GM23338 (cell line): ENCODE data around the gene LCE5A. TPM values are rescaled to one million over a fixed set of nuclear protein-coding genes. Genes with fewer than 3 reads are reported as not detected.

ENCODE experiments used
- ATAC-seq: fragments of 200-7000 bp; cut with Tn5 transposase; 3 replicates; pipeline ENCODE4 v1.9.1; 2020
- DNase-seq: peaks from one replicate; pipeline ENCODE4 v3.0.0-alpha.2; 2015; ENCODE audit warnings: low spot score
- H2AFZ ChIP-seq: fragments of 200-600 bp; sonication (generic); 2 replicates; pipeline ENCODE4 v1.8.0; 2016; ENCODE audit warnings: antibody characterized with exemption, mild to moderate bottlenecking, moderate library complexity
- H3F3A ChIP-seq: fragments of 200-600 bp; sonication (generic); replicated peaks from 2 replicates; pipeline ENCODE4 v1.8.0; 2017; ENCODE audit warnings: antibody characterized with exemption, mixed run types, low read depth
- H3K27ac ChIP-seq: fragments of 200-600 bp; sonication (generic); 2 replicates; pipeline ENCODE4 v1.6.1; 2016; ENCODE audit warnings: low read depth
- H3K27me3 ChIP-seq: fragments of 200-600 bp; sonication (generic); 2 replicates; pipeline ENCODE4 v1.8.0; 2016; ENCODE audit warnings: mild to moderate bottlenecking, mixed run types, moderate library complexity; ENCODE audit not compliant: insufficient read depth
- H3K36me3 ChIP-seq: fragments of 200-600 bp; sonication (generic); 2 replicates; pipeline ENCODE4 v1.8.0; 2016; ENCODE audit warnings: mild to moderate bottlenecking; ENCODE audit not compliant: insufficient read depth
- H3K4me1 ChIP-seq: fragments of 200-600 bp; sonication (generic); 2 replicates; pipeline ENCODE4 v1.8.0; 2016; ENCODE audit warnings: mild to moderate bottlenecking, moderate library complexity; ENCODE audit not compliant: insufficient read depth
- H3K4me2 ChIP-seq: fragments of 200-600 bp; sonication (generic); 2 replicates; pipeline ENCODE4 v1.7.1; 2017; ENCODE audit warnings: mixed run types
- H3K4me3 ChIP-seq: fragments of 200-600 bp; sonication (generic); 2 replicates; pipeline ENCODE4 v1.6.1; 2016; ENCODE audit warnings: mixed run types
- H3K79me2 ChIP-seq: fragments of 200-600 bp; sonication (generic); replicated peaks from 2 replicates; pipeline ENCODE4 v1.8.0; 2017; ENCODE audit warnings: mild to moderate bottlenecking; ENCODE audit not compliant: insufficient read depth
- H3K9me2 ChIP-seq: fragments of 200-600 bp; sonication (generic); 2 replicates; pipeline ENCODE4 v1.8.0; 2017; ENCODE audit not compliant: insufficient read depth
- H4K20me1 ChIP-seq: fragments of 200-600 bp; sonication (generic); replicated peaks from 2 replicates; pipeline ENCODE4 v1.8.0; 2017; ENCODE audit warnings: mild to moderate bottlenecking; ENCODE audit not compliant: insufficient read depth
- H3K27ac Mint-ChIP-seq: 2 replicates; pipeline ENCODE4 v1.8.0; 2020; ENCODE audit warnings: inconsistent platforms, mild to moderate bottlenecking, moderate library complexity, mixed read lengths
- H3K27me3 Mint-ChIP-seq: 3 replicates; pipeline ENCODE4 v1.8.0; 2022; ENCODE audit warnings: low read depth, mild to moderate bottlenecking, moderate library complexity, mixed read lengths, inconsistent platforms; ENCODE audit not compliant: insufficient read depth, poor library complexity
- H3K36me3 Mint-ChIP-seq: 3 replicates; pipeline ENCODE4 v1.8.0; 2021; ENCODE audit warnings: low read depth, mild to moderate bottlenecking, inconsistent platforms, moderate library complexity, mixed read lengths
- H3K4me1 Mint-ChIP-seq: 3 replicates; pipeline ENCODE4 v1.8.0; 2020; ENCODE audit warnings: mild to moderate bottlenecking, inconsistent platforms, mixed read lengths
- H3K4me3 Mint-ChIP-seq: 3 replicates; pipeline ENCODE4 v1.8.0; 2021; ENCODE audit warnings: moderate library complexity, mild to moderate bottlenecking, inconsistent platforms, mixed read lengths
- H3K9me3 Mint-ChIP-seq: 3 replicates; pipeline ENCODE4 v1.8.0; 2020; ENCODE audit warnings: moderate library complexity, mild to moderate bottlenecking, inconsistent platforms, mixed read lengths
- CREB1 ChIP-seq: fragments of 250-450 bp; sonication (Bioruptor Pico); IDR thresholded peaks from 2 replicates; pipeline ENCODE4 v1.5.0; 2020; ENCODE audit warnings: low read depth, mild to moderate bottlenecking, moderate library complexity
- EZH2 ChIP-seq: fragments of 200-600 bp; sonication (generic); IDR thresholded peaks from one replicate; pipeline ENCODE4 v1.8.0; 2017; ENCODE audit warnings: antibody characterized with exemption, mild to moderate bottlenecking, low read depth; ENCODE audit not compliant: unreplicated experiment
- EZH2phosphoT487 ChIP-seq: fragments of 200-600 bp; sonication (generic); IDR thresholded peaks from one replicate; pipeline ENCODE4 v1.8.1; 2018; ENCODE audit warnings: antibody characterized with exemption; ENCODE audit not compliant: unreplicated experiment
- JUNB ChIP-seq: IDR thresholded peaks from one replicate; pipeline ENCODE4 v1.6.1; 2016; ENCODE audit warnings: antibody characterized with exemption; ENCODE audit not compliant: unreplicated experiment
- NANOG ChIP-seq: IDR thresholded peaks from 2 replicates; pipeline ENCODE4 v1.6.1; 2016; ENCODE audit warnings: antibody characterized with exemption, borderline replicate concordance
- POLR2AphosphoS5 ChIP-seq: IDR thresholded peaks from 2 replicates; pipeline ENCODE4 v1.6.1; 2016; ENCODE audit warnings: antibody characterized with exemption, low read depth
- STAT1 ChIP-seq: IDR thresholded peaks from one replicate; pipeline ENCODE4 v1.6.1; 2016; ENCODE audit warnings: antibody characterized with exemption; ENCODE audit not compliant: unreplicated experiment
- ZNF114 ChIP-seq: fragments of 250-450 bp; sonication (Bioruptor Pico); IDR thresholded peaks from 2 replicates; pipeline ENCODE4 v1.5.0; 2020; ENCODE audit warnings: mild to moderate bottlenecking, moderate library complexity
- ZNF331 ChIP-seq: fragments of 250-450 bp; sonication (Bioruptor Pico); IDR thresholded peaks from 2 replicates; pipeline ENCODE4 v1.5.0; 2020; ENCODE audit warnings: low read depth, mild to moderate bottlenecking, moderate library complexity
- polyA plus RNA-seq: library from polyadenylated mRNA; unstranded; fragments of >200 nt; fragmentation: Nextera tagmentation; extraction: Ambion mirVana; gene quantifications from 2 replicates; pipeline ENCODE4 v1.2.1, GENCODE V29; 2016
- total RNA-seq: library from RNA; depleted of rRNA; stranded (reverse); fragments of >200 nt; shearing (Covaris generic); gene quantifications from 2 replicates; pipeline ENCODE4 v1.2.3, GENCODE V29; 2014
- TF ChIP-seq, protein P1 (sequence below), 2 experiments: fragments of 200-600 bp in 1 of 2; sonication (generic) in 1 of 2; conservative IDR thresholded peaks; 2 replicates each; pipeline versions ENCODE4 v1.5.1 to v1.6.1; 2016 to 2017; ENCODE audit warnings: antibody characterized with exemption in 2 of 2, low read depth in 2 of 2, mild to moderate bottlenecking in 2 of 2, moderate library complexity in 1 of 2
- TF ChIP-seq, protein P2 (sequence below): IDR thresholded peaks from one replicate; pipeline ENCODE4 v1.6.1; 2018; ENCODE audit warnings: antibody characterized with exemption; ENCODE audit not compliant: unreplicated experiment
- TF ChIP-seq, protein P3 (sequence below): fragments of 250-450 bp; sonication (Bioruptor Pico); IDR thresholded peaks from 2 replicates; pipeline ENCODE4 v1.5.0; 2020; ENCODE audit warnings: mild to moderate bottlenecking, moderate library complexity
- TF ChIP-seq, protein P4 (sequence below): IDR thresholded peaks from 2 replicates; pipeline ENCODE4 v1.6.1; 2016; ENCODE audit warnings: antibody characterized with exemption

LCE5A gene
- total and polyA plus RNA-seq, 2 experiments from 2014 or later = not detected

DNA sequence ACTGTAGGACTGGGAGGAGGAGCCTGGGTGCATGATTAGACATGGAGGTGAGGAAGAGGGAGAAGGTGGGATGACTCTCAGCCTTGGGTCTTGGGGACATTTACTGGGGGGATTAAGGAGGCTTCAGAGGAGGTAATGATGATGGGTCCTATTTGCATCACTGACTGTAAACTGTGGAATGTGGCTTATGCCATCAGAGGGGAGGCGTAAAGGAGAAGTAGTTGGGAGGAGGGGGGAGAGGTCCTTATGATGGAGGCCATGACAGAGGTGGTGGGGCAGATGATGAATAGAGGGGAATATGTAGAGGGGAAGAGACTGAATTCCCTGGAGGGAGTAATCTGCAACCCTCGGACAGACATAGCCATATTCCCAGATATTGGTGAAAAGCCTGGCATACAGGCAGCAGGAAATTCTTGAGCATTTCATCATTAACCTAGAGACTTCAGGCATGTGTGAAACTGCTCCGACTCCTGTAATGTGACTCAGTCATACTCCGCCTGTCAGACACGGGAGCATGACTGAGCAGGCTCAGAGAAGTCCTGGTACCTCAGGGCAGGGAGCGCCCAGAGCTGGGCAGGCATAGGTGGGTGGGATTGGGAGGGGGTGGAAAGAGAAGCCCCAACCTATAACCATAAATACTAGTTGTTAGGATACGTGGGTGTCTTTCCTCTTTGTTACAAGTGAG is 8.0 kb upstream of the LCE5A start:
- Mint-ChIP-seq H3K27me3 (no peaks in the 10 kb centered on the region), H3K27ac (no peak overlapping the region), H3K4me3 (no peak overlapping the region), H3K9me3 (no peaks in the 10 kb centered on the region), H3K4me1 (no peaks in the 10 kb centered on the region), H3K36me3 (no peaks in the 10 kb centered on the region)
- no peak for TF ChIP-seq ZNF331 (CRISPR knock-in tag)
- TF ChIP-seq, protein P1, sequence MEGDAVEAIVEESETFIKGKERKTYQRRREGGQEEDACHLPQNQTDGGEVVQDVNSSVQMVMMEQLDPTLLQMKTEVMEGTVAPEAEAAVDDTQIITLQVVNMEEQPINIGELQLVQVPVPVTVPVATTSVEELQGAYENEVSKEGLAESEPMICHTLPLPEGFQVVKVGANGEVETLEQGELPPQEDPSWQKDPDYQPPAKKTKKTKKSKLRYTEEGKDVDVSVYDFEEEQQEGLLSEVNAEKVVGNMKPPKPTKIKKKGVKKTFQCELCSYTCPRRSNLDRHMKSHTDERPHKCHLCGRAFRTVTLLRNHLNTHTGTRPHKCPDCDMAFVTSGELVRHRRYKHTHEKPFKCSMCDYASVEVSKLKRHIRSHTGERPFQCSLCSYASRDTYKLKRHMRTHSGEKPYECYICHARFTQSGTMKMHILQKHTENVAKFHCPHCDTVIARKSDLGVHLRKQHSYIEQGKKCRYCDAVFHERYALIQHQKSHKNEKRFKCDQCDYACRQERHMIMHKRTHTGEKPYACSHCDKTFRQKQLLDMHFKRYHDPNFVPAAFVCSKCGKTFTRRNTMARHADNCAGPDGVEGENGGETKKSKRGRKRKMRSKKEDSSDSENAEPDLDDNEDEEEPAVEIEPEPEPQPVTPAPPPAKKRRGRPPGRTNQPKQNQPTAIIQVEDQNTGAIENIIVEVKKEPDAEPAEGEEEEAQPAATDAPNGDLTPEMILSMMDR (conservative IDR thresholded peaks at IDR 0.05; ENCODE audit: low read depth in 2 of 2) = no peak
- TF ChIP-seq ZNF114 (CRISPR knock-in tag) = no peak
- TF ChIP-seq, protein P2, sequence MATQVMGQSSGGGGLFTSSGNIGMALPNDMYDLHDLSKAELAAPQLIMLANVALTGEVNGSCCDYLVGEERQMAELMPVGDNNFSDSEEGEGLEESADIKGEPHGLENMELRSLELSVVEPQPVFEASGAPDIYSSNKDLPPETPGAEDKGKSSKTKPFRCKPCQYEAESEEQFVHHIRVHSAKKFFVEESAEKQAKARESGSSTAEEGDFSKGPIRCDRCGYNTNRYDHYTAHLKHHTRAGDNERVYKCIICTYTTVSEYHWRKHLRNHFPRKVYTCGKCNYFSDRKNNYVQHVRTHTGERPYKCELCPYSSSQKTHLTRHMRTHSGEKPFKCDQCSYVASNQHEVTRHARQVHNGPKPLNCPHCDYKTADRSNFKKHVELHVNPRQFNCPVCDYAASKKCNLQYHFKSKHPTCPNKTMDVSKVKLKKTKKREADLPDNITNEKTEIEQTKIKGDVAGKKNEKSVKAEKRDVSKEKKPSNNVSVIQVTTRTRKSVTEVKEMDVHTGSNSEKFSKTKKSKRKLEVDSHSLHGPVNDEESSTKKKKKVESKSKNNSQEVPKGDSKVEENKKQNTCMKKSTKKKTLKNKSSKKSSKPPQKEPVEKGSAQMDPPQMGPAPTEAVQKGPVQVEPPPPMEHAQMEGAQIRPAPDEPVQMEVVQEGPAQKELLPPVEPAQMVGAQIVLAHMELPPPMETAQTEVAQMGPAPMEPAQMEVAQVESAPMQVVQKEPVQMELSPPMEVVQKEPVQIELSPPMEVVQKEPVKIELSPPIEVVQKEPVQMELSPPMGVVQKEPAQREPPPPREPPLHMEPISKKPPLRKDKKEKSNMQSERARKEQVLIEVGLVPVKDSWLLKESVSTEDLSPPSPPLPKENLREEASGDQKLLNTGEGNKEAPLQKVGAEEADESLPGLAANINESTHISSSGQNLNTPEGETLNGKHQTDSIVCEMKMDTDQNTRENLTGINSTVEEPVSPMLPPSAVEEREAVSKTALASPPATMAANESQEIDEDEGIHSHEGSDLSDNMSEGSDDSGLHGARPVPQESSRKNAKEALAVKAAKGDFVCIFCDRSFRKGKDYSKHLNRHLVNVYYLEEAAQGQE = no peak
- TF ChIP-seq POLR2AphosphoS5 = no peak
- no peak for TF ChIP-seq EZH2
- TF ChIP-seq, protein P3, sequence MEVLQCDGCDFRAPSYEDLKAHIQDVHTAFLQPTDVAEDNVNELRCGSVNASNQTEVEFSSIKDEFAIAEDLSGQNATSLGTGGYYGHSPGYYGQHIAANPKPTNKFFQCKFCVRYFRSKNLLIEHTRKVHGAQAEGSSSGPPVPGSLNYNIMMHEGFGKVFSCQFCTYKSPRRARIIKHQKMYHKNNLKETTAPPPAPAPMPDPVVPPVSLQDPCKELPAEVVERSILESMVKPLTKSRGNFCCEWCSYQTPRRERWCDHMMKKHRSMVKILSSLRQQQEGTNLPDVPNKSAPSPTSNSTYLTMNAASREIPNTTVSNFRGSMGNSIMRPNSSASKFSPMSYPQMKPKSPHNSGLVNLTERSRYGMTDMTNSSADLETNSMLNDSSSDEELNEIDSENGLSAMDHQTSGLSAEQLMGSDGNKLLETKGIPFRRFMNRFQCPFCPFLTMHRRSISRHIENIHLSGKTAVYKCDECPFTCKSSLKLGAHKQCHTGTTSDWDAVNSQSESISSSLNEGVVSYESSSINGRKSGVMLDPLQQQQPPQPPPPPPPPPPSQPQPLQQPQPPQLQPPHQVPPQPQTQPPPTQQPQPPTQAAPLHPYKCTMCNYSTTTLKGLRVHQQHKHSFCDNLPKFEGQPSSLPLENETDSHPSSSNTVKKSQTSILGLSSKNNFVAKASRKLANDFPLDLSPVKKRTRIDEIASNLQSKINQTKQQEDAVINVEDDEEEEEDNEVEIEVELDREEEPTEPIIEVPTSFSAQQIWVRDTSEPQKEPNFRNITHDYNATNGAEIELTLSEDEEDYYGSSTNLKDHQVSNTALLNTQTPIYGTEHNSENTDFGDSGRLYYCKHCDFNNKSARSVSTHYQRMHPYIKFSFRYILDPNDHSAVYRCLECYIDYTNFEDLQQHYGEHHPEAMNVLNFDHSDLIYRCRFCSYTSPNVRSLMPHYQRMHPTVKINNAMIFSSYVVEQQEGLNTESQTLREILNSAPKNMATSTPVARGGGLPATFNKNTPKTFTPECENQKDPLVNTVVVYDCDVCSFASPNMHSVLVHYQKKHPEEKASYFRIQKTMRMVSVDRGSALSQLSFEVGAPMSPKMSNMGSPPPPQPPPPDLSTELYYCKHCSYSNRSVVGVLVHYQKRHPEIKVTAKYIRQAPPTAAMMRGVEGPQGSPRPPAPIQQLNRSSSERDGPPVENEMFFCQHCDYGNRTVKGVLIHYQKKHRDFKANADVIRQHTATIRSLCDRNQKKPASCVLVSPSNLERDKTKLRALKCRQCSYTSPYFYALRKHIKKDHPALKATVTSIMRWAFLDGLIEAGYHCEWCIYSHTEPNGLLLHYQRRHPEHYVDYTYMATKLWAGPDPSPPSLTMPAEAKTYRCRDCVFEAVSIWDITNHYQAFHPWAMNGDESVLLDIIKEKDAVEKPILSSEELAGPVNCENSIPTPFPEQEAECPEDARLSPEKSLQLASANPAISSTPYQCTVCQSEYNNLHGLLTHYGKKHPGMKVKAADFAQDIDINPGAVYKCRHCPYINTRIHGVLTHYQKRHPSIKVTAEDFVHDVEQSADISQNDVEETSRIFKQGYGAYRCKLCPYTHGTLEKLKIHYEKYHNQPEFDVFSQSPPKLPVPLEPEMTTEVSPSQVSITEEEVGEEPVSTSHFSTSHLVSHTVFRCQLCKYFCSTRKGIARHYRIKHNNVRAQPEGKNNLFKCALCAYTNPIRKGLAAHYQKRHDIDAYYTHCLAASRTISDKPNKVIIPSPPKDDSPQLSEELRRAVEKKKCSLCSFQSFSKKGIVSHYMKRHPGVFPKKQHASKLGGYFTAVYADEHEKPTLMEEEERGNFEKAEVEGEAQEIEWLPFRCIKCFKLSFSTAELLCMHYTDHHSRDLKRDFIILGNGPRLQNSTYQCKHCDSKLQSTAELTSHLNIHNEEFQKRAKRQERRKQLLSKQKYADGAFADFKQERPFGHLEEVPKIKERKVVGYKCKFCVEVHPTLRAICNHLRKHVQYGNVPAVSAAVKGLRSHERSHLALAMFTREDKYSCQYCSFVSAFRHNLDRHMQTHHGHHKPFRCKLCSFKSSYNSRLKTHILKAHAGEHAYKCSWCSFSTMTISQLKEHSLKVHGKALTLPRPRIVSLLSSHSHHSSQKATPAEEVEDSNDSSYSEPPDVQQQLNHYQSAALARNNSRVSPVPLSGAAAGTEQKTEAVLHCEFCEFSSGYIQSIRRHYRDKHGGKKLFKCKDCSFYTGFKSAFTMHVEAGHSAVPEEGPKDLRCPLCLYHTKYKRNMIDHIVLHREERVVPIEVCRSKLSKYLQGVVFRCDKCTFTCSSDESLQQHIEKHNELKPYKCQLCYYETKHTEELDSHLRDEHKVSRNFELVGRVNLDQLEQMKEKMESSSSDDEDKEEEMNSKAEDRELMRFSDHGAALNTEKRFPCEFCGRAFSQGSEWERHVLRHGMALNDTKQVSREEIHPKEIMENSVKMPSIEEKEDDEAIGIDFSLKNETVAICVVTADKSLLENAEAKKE = no peak
- no peak for TF ChIP-seq CREB1 (CRISPR knock-in tag)
- no peak for TF ChIP-seq STAT1
- TF ChIP-seq NANOG = no peak
- TF ChIP-seq, protein P4, sequence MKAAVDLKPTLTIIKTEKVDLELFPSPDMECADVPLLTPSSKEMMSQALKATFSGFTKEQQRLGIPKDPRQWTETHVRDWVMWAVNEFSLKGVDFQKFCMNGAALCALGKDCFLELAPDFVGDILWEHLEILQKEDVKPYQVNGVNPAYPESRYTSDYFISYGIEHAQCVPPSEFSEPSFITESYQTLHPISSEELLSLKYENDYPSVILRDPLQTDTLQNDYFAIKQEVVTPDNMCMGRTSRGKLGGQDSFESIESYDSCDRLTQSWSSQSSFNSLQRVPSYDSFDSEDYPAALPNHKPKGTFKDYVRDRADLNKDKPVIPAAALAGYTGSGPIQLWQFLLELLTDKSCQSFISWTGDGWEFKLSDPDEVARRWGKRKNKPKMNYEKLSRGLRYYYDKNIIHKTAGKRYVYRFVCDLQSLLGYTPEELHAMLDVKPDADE = no peak
- no peak for TF ChIP-seq JUNB
- TF ChIP-seq EZH2phosphoT487 = no peak
- Histone ChIP-seq H3K4me3 (no peak overlapping the region), H4K20me1 (no peaks in the 10 kb centered on the region), H3K27ac (no peak overlapping the region), H3K27me3 (no peaks in the 10 kb centered on the region), H3K4me2 (no peak overlapping the region), H3K4me1 (no peaks in the 10 kb centered on the region), H3K36me3 (no peaks in the 10 kb centered on the region), H3F3A (no peaks in the 10 kb centered on the region), H3K79me2 (no peaks in the 10 kb centered on the region), H3K9me2 (no peaks in the 10 kb centered on the region), H2AFZ (no peak overlapping the region)
- DNase-seq (no peak), ATAC-seq (no peak)
